A549 (cell line): ENCODE data around the gene SERPING1. TPM values are rescaled to one million over a fixed set of nuclear protein-coding genes. Genes with fewer than 3 reads are reported as not detected.

Experiments
- ATAC-seq, 2 experiments: fragments of 200-7000 bp in 1 of 2; fragments of >200 bp in 1 of 2; cut with Nextera tagmentation in 1 of 2; cut with Tn5 transposase in 1 of 2; 3 replicates each; pipeline versions ENCODE4 v1.8.0 to v1.9.1; 2018 to 2020; ENCODE audit warnings: mild to moderate bottlenecking in 1 of 2, moderate library complexity in 1 of 2
- CTCF ChIA-PET: fragments of 300-600 bp; sonication (Branson Sonifier 250); formaldehyde crosslinking; extraction: SDS; loops from one replicate; lab custom pipeline; 2021; ENCODE audit warnings: antibody characterized with exemption, inconsistent platforms; lab: Yijun Ruan, JAX
- POLR2A ChIA-PET: fragments of 350-600 bp; formaldehyde crosslinking; extraction: SDS; loops from one replicate; lab custom pipeline; 2021; ENCODE audit warnings: antibody characterized with exemption, inconsistent platforms; lab: Yijun Ruan, JAX
- DNase-seq, 2 experiments: peaks; one replicate each; pipeline versions ENCODE4 v3.0.0 to v3.0.0-alpha.2; 2011 to 2016; ENCODE audit warnings: low read depth in 1 of 2, low spot score in 1 of 2
- FAIRE-seq: peaks from 2 replicates; lab custom pipeline; 2011; peaks lifted over from hg19 to GRCh38; lab: Jason Lieb, UNC
- H3K27ac ChIP-seq, 2 experiments: fragments of >200 bp; sonication (Bioruptor Twin); formaldehyde crosslinking; 3 replicates each; pipeline ENCODE4 v1.5.1; 2016 to 2017
- H3K4me1 ChIP-seq: fragments of >200 bp; sonication (Bioruptor Twin); formaldehyde crosslinking; 3 replicates; pipeline ENCODE4 v1.6.1; 2016
- H3K4me2 ChIP-seq: fragments of >200 bp; sonication (Bioruptor Twin); formaldehyde crosslinking; 3 replicates; pipeline ENCODE4 v1.6.1; 2016
- H3K4me3 ChIP-seq: fragments of >200 bp; sonication (Bioruptor Twin); formaldehyde crosslinking; 3 replicates; pipeline ENCODE4 v1.5.1; 2016
- H3K9me3 ChIP-seq: fragments of >200 bp; sonication (Bioruptor Twin); formaldehyde crosslinking; 3 replicates; pipeline ENCODE4 v1.6.1; 2016
- ATOH8 ChIP-seq: fragments of 250-450 bp; sonication (Bioruptor Pico); IDR thresholded peaks from 2 replicates; pipeline ENCODE4 v1.5.0; 2020; ENCODE audit warnings: low read depth, mild to moderate bottlenecking, moderate library complexity
- BHLHE40 ChIP-seq: IDR thresholded peaks from 2 replicates; pipeline ENCODE4 v1.6.1; 2012; ENCODE audit warnings: low read depth, low read length, inconsistent platforms
- CBX2 ChIP-seq: fragments of 200-600 bp; sonication (generic); IDR thresholded peaks from 2 replicates; pipeline ENCODE4 v1.6.1; 2016; ENCODE audit warnings: low read depth, mild to moderate bottlenecking, borderline replicate concordance
- CEBPB ChIP-seq, 2 experiments: fragments of >200 bp in 1 of 2; sonication (Bioruptor Twin) in 1 of 2; formaldehyde crosslinking in 1 of 2; IDR thresholded peaks; 2 replicates each; pipeline ENCODE4 v1.6.1; 2012 to 2016
- CHD2 ChIP-seq: fragments of 150-350 bp; IDR thresholded peaks from 2 replicates; pipeline ENCODE4 v1.6.1; 2014; ENCODE audit warnings: low read length; ENCODE audit not compliant: partially characterized antibody
- CHD4 ChIP-seq: fragments of 200-600 bp; sonication (generic); IDR thresholded peaks from 2 replicates; pipeline ENCODE4 v1.6.1; 2016; ENCODE audit warnings: antibody characterized with exemption, mild to moderate bottlenecking, borderline replicate concordance
- EHF ChIP-seq: fragments of 250-450 bp; sonication (Bioruptor Pico); IDR thresholded peaks from 2 replicates; pipeline ENCODE4 v1.5.0; 2020; ENCODE audit warnings: mild to moderate bottlenecking
- ELK1 ChIP-seq: fragments of 150-350 bp; IDR thresholded peaks from 2 replicates; pipeline ENCODE4 v1.6.1; 2014; ENCODE audit warnings: low read depth, mild to moderate bottlenecking, low read length
- FOSL2 ChIP-seq, 2 experiments: fragments of 450-650 bp in 1 of 2; fragments of >200 bp in 1 of 2; sonication (Bioruptor Twin) in 1 of 2; formaldehyde crosslinking; IDR thresholded peaks; 2 replicates each; pipeline versions ENCODE4 v1.5.0 to v1.6.1; 2016 to 2020; ENCODE audit warnings: mild to moderate bottlenecking in 1 of 2, moderate library complexity in 1 of 2
- FOXS1 ChIP-seq: fragments of 250-450 bp; sonication (Bioruptor Pico); IDR thresholded peaks from 2 replicates; pipeline ENCODE4 v1.5.0; 2020; ENCODE audit warnings: mild to moderate bottlenecking, moderate library complexity
- HEYL ChIP-seq: fragments of 250-450 bp; sonication (Bioruptor Pico); IDR thresholded peaks from 2 replicates; pipeline ENCODE4 v1.8.0; 2021; ENCODE audit warnings: mild to moderate bottlenecking, moderate library complexity
- KDM1A ChIP-seq: fragments of 200-600 bp; sonication (generic); IDR thresholded peaks from 2 replicates; pipeline ENCODE4 v1.6.1; 2016; ENCODE audit warnings: low read depth, mild to moderate bottlenecking
- KDM5A ChIP-seq: fragments of 200-600 bp; sonication (generic); IDR thresholded peaks from 2 replicates; pipeline ENCODE4 v1.6.1; 2016; ENCODE audit warnings: antibody characterized with exemption, mild to moderate bottlenecking
- MAFK ChIP-seq: fragments of 450-650 bp; IDR thresholded peaks from 2 replicates; pipeline ENCODE4 v1.6.1; 2014; ENCODE audit not compliant: partially characterized antibody
- MYC ChIP-seq: IDR thresholded peaks from 2 replicates; pipeline ENCODE4 v1.6.1; 2012; ENCODE audit warnings: mild to moderate bottlenecking, inconsistent platforms, low read length, improper control_type of control experiment, borderline replicate concordance
- PHF8 ChIP-seq: fragments of 200-600 bp; sonication (generic); IDR thresholded peaks from 2 replicates; pipeline ENCODE4 v1.6.1; 2016; ENCODE audit warnings: low read depth, mild to moderate bottlenecking, antibody characterized with exemption, moderate library complexity, borderline replicate concordance
- RFX5 ChIP-seq: fragments of 450-650 bp; IDR thresholded peaks from 2 replicates; pipeline ENCODE4 v1.7.1; 2014; ENCODE audit warnings: antibody characterized with exemption, mild to moderate bottlenecking, moderate library complexity
- RNF2 ChIP-seq: fragments of 200-600 bp; sonication (generic); IDR thresholded peaks from 2 replicates; pipeline ENCODE4 v1.6.1; 2016; ENCODE audit warnings: low read depth, mild to moderate bottlenecking, antibody characterized with exemption, moderate library complexity, borderline replicate concordance
- SREBF2 ChIP-seq: fragments of 450-650 bp; IDR thresholded peaks from 2 replicates; pipeline ENCODE4 v1.6.1; 2014; ENCODE audit warnings: mild to moderate bottlenecking, moderate library complexity
- TP53 ChIP-seq: fragments of 250-450 bp; sonication (Bioruptor Pico); IDR thresholded peaks from 2 replicates; pipeline ENCODE4 v1.5.0; 2021; ENCODE audit warnings: mild to moderate bottlenecking, moderate library complexity
- ZC3H11A ChIP-seq: fragments of 450-650 bp; IDR thresholded peaks from 2 replicates; pipeline ENCODE4 v1.6.1; 2014; ENCODE audit warnings: antibody characterized with exemption, mild to moderate bottlenecking
- ZNF302 ChIP-seq: fragments of 250-450 bp; sonication (Bioruptor Pico); IDR thresholded peaks from 2 replicates; pipeline ENCODE4 v1.9.0; 2021; ENCODE audit warnings: inconsistent platforms, mild to moderate bottlenecking, moderate library complexity
- WGBS: methylation state at CpG from one replicate; pipeline ENCODE4 v1.1.6; 2017; ENCODE audit errors: missing lambda C conversion rate; 5-methylcytosine and 5-hydroxymethylcytosine counted together
- polyA plus RNA-seq, 4 experiments: library from polyadenylated mRNA; depleted of rRNA in 3 of 4; stranded (reverse); fragments of >200 nt; fragmentation: RNase III in 1 of 4; extraction: RNeasy Plus Mini Kit Qiagen cat#74134 plus additional on column Dnase treatment in 1 of 4; gene quantifications; 2 replicates in 3 of 4; 3 replicates in 1 of 4; pipeline ENCODE4 v1.2.3, GENCODE V29; 2011 to 2017
- TF ChIP-seq, protein P1 (sequence below): fragments of 450-650 bp; IDR thresholded peaks from 2 replicates; pipeline ENCODE4 v1.6.1; 2014; ENCODE audit warnings: antibody characterized with exemption
- TF ChIP-seq, protein P2 (sequence below): fragments of >200 bp; sonication (Bioruptor Twin); formaldehyde crosslinking; IDR thresholded peaks from 2 replicates; pipeline ENCODE4 v1.6.1; 2016

SERPING1 gene
- polyA plus RNA-seq, 2 of the 4 experiments (the other 2 are of a cell fraction) = 0.59 to 0.63 TPM

DNA sequence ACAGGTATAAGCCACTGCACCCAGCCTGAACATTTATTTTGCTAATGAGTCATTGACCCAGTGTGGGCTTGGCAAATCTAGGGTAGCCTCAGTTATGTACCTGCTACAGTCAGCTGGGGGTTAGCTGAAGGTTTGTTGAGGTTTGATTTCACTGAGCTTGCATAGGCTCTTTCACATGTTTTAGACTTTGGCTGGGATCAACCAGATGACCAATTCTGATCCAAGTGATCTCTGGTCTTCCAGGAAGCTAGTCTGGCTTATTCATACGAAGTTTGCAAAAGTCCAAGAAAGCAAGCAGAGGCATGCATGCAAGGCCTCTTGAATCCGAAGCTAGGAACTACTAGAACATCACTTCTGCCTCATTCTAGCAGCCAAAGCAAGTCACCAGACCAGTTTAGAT lies 21.0 kb downstream of the SERPING1 start:
- CTCF ChIA-PET = interaction anchor here (0.6 to 2.4 kb wide), 2 partner anchors 50 to 903 kb away, joined by 3 to 6 read pairs; partner anchors contain the start of gene UBE2L6
- no peak for TF ChIP-seq CHD4
- no peak for TF ChIP-seq PHF8
- no peak for TF ChIP-seq CHD2
- TF ChIP-seq MAFK = no peak
- TF ChIP-seq ZNF302 (CRISPR knock-in tag) = no peak
- no peak for TF ChIP-seq MYC
- TF ChIP-seq CBX2 = no peak
- no peak for TF ChIP-seq EHF (CRISPR knock-in tag)
- no peak for TF ChIP-seq ZC3H11A
- no peak for TF ChIP-seq CEBPB (IDR thresholded peaks at IDR 0.05)
- TF ChIP-seq ATOH8 = no peak
- TF ChIP-seq RFX5 = no peak
- no peak for TF ChIP-seq TP53
- no peak for TF ChIP-seq FOSL2 (IDR thresholded peaks at IDR 0.05)
- no peak for TF ChIP-seq FOSL2 (CRISPR knock-in tag; IDR thresholded peaks at IDR 0.05)
- TF ChIP-seq, all 56 proteins: peak for 0
- 0% methylated on average over 2 of the region's 2 CpGs for WGBS
- H3K4me1 ChIP-seq = no peaks in the 10 kb centered on the region
- DNase-seq (no peak), FAIRE-seq (no peak), ATAC-seq (no peak)
- no peak overlapping the region for H3K4me3 ChIP-seq
- POLR2A ChIA-PET = no interaction called here
- H3K4me2 ChIP-seq = no peak overlapping the region
- H3K9me3 ChIP-seq = peaks cover 34% of the 10 kb centered on the region
- no peak overlapping the region for H3K27ac ChIP-seq

GRCh38 chr11:57619331-57619730 lies 21.8 kb downstream of the SERPING1 start:
- FAIRE-seq (no peak), DNase-seq (peak in 1 of 2 experiments; percentile 41), ATAC-seq (no peak)
- H3K4me2 ChIP-seq = no peak overlapping the region
- 3% methylated on average over 2 of the region's 2 CpGs for WGBS
- ChIA-PET POLR2A (no interaction called here), CTCF (interaction anchor here (0.9 to 1.7 kb wide), 2 partner anchors 22 to 24 kb away, joined by 3 to 7 read pairs; no protein-coding TSS in a partner anchor)
- no peak overlapping the region for H3K27ac ChIP-seq
- H3K4me3 ChIP-seq = no peak overlapping the region
- H3K9me3 ChIP-seq = peaks cover 34% of the 10 kb centered on the region
- TF ChIP-seq ELK1 = no peak
- TF ChIP-seq EHF (CRISPR knock-in tag) = no peak
- TF ChIP-seq KDM5A = no peak
- TF ChIP-seq CBX2 = no peak
- TF ChIP-seq SREBF2 = no peak
- TF ChIP-seq PHF8 = no peak
- TF ChIP-seq BHLHE40 = no peak
- TF ChIP-seq, protein P1, sequence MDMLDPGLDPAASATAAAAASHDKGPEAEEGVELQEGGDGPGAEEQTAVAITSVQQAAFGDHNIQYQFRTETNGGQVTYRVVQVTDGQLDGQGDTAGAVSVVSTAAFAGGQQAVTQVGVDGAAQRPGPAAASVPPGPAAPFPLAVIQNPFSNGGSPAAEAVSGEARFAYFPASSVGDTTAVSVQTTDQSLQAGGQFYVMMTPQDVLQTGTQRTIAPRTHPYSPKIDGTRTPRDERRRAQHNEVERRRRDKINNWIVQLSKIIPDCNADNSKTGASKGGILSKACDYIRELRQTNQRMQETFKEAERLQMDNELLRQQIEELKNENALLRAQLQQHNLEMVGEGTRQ = no peak
- no peak for TF ChIP-seq CEBPB (IDR thresholded peaks at IDR 0.05)
- TF ChIP-seq, protein P2, sequence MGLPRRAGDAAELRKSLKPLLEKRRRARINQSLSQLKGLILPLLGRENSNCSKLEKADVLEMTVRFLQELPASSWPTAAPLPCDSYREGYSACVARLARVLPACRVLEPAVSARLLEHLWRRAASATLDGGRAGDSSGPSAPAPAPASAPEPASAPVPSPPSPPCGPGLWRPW = no peak
- TF ChIP-seq RNF2 = no peak
- TF ChIP-seq HEYL (CRISPR knock-in tag) = no peak
- no peak for TF ChIP-seq FOXS1 (CRISPR knock-in tag)
- TF ChIP-seq KDM1A = no peak
- no peaks in the 10 kb centered on the region for H3K4me1 ChIP-seq
